H54 (cell line): ENCODE data around the gene PNRC1.
"Not testable (repeated sequence)": the region's sequence is repeated elsewhere in the genome, so short reads cannot be mapped to it uniquely, and the experiment has no call there.

Experiments used
- DNase-seq: peaks from one replicate; pipeline ENCODE4 v3.0.0; 2011; ENCODE audit warnings: low spot score, mixed read lengths; ENCODE audit not compliant: insufficient read length
- FAIRE-seq: peaks from 3 replicates; lab custom pipeline; 2011; peaks lifted over from hg19 to GRCh38; lab: Jason Lieb, UNC
- POLR2A ChIP-seq: IDR thresholded peaks from 2 replicates; pipeline ENCODE4 v1.6.1; 2011; ENCODE audit warnings: low read depth, mild to moderate bottlenecking, low read length

Gene PNRC1

GRCh38 chr6:89080281-89081128, at the start of gene PNRC1:
Gene PNRC1, plus strand, starts transcription at chr6:89080751. Its CDS starts 144 bp downstream, at chr6:89080895.
- peak; percentile 93 for DNase-seq
- TF ChIP-seq POLR2A: peak; percentile 87
- FAIRE-seq: peak; percentile 96

- no peak for TF ChIP-seq POLR2A
- FAIRE-seq (no peak), DNase-seq (no peak)
These were observed 48.0 kb upstream of the PNRC1 start for GRCh38 chr6:89032599-89032998.

DNA sequence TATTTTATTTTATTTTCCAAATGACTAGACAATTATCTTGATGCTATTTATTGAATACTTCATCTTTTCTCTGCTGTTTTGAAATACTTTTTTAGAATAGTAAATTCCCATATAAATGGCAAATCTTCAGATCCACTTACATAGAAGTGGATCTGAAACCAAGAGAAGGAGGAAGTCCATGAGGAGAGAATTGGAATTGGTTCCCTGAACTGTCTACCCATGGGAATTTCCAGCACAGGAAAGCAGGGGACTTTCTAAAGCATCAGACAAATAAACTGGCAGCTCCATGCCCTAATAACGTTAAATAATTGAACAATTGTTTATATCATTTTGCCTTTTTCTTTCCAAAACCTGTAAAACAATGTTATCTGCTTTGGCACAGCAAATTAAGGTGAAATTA, 47.1 kb upstream of the PNRC1 start:
- FAIRE-seq: no peak

DNA sequence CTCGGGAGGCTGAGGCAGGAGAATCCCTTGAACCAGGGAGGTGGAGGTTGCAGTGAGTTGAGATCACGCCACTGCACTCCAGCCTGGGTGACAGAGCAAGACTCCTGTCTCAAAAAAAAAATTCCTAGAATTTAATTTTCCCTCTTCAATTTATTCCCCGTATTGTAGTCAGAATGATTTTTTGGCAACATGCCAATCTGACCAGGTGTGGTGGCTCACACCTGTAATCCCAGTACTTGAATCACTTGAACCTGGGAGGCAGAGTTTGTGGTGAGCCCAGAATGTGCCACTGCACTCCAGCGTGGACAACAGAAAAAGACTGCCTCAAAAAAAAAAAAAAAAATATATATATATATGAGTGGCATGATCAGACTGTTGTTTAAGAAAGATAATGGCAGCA, 46.4 kb upstream of the PNRC1 start:
- DNase-seq, FAIRE-seq: not testable (repeated sequence)

More for the DNA sequence above, 47.1 kb upstream of the PNRC1 start:
- DNase-seq: no peak
- no peak for TF ChIP-seq POLR2A

DNA sequence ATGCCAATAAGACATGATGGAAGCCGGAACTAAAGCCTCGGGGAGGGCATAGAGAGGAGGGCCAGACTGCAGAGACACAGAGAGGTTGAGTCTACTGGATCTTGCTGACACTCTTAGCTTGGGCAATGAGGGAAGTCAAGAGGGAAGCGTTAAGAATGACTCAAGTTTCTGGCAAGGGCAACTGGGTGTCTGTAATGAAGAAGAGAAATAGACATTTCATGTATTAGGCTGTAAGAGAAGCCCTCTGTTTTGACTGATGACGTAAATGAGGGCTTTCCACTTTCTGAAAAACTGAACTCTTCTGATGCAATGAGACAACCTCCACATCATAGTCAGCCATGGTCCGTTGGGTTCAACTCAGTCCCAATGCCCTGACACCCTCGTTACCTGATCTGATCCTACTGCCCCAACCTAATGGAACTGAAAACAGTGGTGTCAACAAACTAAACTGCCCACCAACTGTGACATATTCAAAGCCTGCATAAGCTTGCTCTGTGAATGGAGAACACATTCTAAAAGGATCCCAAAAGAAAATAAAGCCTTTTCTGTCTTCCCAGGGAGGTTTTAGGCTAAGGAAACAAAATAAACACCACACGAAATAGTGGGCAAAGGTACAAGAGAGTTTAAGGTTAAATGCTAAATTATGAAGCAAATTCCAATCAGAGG, 45.8 kb upstream of the PNRC1 start:
- DNase-seq (peak; percentile 33), FAIRE-seq (peak; percentile 23)
- no peak for TF ChIP-seq POLR2A

DNA sequence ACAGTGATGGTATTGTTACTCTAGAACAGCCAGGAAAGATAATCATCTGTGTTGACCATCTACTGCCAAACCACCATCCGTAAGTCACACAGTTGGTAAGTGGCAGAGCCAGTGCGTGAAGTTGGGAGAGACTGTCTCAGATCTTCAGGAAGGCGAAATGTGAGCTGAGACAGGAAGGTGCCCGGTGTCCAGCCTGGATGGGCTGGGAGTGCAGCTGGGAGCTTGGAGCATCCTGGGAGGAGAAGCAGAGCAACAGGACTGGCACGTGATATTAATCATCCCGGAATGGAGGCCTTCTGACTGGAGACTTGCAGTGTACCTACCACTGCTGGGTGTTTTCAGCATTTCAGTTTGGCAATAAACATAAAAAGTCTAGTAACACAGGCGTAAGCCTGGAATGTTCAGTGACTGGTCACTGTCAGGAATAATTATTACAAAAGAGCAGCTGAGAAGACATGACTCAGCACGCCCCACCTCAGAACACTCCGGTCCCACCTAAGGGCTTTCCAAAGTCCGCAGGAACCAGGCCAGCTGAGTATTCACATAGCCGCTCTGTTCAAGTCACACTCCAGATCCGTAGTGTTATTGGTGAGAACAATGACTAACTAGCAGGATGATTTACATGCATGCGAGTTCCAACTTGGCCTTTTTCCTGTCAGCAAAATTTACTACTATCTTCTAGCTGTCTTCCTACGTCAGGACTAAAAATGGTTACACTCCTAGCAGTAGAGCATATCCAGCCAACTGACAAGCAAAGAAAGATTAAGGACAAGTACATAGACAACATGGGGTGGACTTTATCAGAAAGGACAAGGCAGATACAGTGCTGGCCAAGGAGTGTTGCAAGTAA, 45.1 kb upstream of the PNRC1 start:
- DNase-seq (peak; percentile 48), FAIRE-seq (peak; percentile 84)
- no peak for TF ChIP-seq POLR2A

DNA sequence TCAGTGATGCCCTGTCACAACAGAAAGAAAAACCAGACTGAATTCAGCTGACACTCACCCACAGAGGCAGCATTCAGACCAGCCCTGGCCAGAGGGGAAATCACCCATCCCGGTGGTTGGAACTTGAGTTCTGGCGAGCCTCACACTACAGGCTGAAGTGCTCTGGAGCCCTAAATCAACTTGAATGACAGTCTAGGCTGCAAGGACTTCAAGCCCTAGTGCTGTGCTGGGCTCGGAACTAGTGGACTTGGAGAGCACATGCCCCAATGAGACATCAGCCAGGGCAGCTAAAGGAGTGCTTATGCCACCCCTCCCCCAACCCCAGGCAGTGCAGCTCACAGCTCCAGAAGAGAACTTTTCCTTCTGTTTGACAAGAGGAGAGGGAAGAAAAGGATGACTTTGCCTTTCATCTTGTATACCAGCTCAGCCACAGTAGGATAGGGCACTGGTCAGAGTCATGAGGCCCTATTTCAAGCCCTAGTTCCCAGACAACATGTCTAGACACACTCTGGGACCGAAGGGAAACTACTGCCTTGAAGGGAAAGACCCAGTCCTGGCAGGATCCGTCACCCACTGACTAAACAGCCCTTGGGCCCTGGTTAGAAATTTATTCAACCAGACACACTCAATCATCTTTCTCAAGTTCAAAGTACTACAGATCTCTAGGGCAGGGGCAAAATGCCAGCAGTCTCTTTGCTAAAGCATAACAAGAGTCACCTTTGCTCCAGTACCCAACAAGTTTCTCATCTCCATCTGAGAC, 43.2 kb upstream of the PNRC1 start:
- TF ChIP-seq POLR2A: no peak
- DNase-seq (no peak), FAIRE-seq (no peak)

- FAIRE-seq, DNase-seq: not testable (repeated sequence)
These were observed 42.7 kb upstream of the PNRC1 start for GRCh38 chr6:89037901-89038293.

DNA sequence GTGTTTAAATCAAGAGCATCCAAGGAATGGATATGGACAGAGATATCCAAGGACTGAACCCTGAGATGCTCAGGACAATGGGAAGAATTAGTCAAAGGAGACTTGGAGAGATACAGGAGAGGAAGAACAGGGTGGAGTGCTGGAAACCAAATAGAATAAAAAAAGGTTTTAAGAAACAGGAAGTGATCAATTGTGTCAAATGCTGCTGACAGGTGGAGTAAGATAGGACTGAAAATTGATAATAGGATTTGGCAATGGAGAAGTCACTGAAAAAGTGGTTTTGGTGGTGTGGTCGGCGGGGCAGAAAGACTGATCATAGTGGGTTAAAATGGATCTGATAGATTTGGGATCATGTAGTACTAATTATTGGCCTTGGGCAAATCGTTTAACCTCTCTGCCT, 37.9 kb upstream of the PNRC1 start:
- DNase-seq: no peak
- no peak for FAIRE-seq
- TF ChIP-seq POLR2A: no peak

- TF ChIP-seq POLR2A: no peak
- DNase-seq (no peak), FAIRE-seq (no peak)
These were observed 36.1 kb upstream of the PNRC1 start for GRCh38 chr6:89044328-89045010.

- DNase-seq: no peak
- no peak for FAIRE-seq
- TF ChIP-seq POLR2A: no peak
These were observed 35.6 kb upstream of the PNRC1 start for GRCh38 chr6:89045011-89045387.

GRCh38 chr6:89045576-89045975, 35.0 kb upstream of the PNRC1 start:
- DNase-seq (no peak), FAIRE-seq (no peak)
- TF ChIP-seq POLR2A: no peak

GRCh38 chr6:89047473-89047872, 33.1 kb upstream of the PNRC1 start:
- FAIRE-seq (no peak), DNase-seq (no peak)

More at GRCh38 chr6:89047473-89047872, 33.1 kb upstream of the PNRC1 start:
- no peak for TF ChIP-seq POLR2A
